Liver (tissue), 9 donors: ENCODE data around the gene TPD52L2. TPM values are rescaled to one million over a fixed set of nuclear protein-coding genes. Genes with fewer than 3 reads are reported as not detected.
A peak's percentile ranks its signal among the peaks of the same experiment; 100 is the strongest.

Experiments used
- DNase-seq: peaks from one replicate; pipeline ENCODE4 v3.0.0-alpha.2; 2017; ENCODE audit warnings: low spot score
- H3K27ac ChIP-seq, 2 donors: one replicate each; pipeline ENCODE4 v1.7.0; 2013; ENCODE audit warnings: inconsistent platforms in 2 of 2, low read length in 2 of 2, control low read depth in 1 of 2, low read depth in 1 of 2, mild to moderate bottlenecking in 1 of 2
- H3K27me3 ChIP-seq, 4 donors: one replicate each; pipeline versions ENCODE4 v1.6.1 to v1.7.0; 2013; ENCODE audit warnings: low read length in 3 of 4, inconsistent platforms in 1 of 4, mild to moderate bottlenecking in 1 of 4, moderate library complexity in 1 of 4; ENCODE audit not compliant: control insufficient read depth in 4 of 4, insufficient read depth in 4 of 4
- H3K36me3 ChIP-seq, 4 donors: one replicate each; pipeline versions ENCODE4 v1.6.1 to v1.7.0; 2013; ENCODE audit warnings: low read length in 3 of 4, mild to moderate bottlenecking in 3 of 4, low read depth in 1 of 4, moderate library complexity in 1 of 4; ENCODE audit not compliant: control insufficient read depth in 4 of 4, insufficient read depth in 3 of 4
- H3K4me1 ChIP-seq, 4 donors: one replicate each; pipeline versions ENCODE4 v1.6.1 to v1.7.0; 2013; ENCODE audit warnings: low read length in 3 of 4, mild to moderate bottlenecking in 3 of 4, moderate library complexity in 1 of 4; ENCODE audit not compliant: control insufficient read depth in 4 of 4, insufficient read depth in 4 of 4
- H3K4me3 ChIP-seq, 3 donors: one replicate each; pipeline versions ENCODE4 v1.6.1 to v1.7.0; 2013; ENCODE audit warnings: low read length in 3 of 3, control low read depth in 1 of 3, low read depth in 1 of 3, mild to moderate bottlenecking in 1 of 3
- H3K9ac ChIP-seq, 2 donors: one replicate each; pipeline ENCODE4 v1.7.0; 2013; ENCODE audit warnings: low read length in 2 of 2, mild to moderate bottlenecking in 2 of 2, moderate library complexity in 2 of 2, control low read depth in 1 of 2, low read depth in 1 of 2
- H3K9me3 ChIP-seq, 4 donors: one replicate each; pipeline versions ENCODE4 v1.6.1 to v1.7.0; 2013; ENCODE audit warnings: low read length in 3 of 4; ENCODE audit not compliant: control insufficient read depth in 4 of 4
- CTCF ChIP-seq: fragments of 150-350 bp; IDR thresholded peaks from 2 replicates; pipeline ENCODE4 v1.5.1; 2017; ENCODE audit warnings: improper control_type of control experiment, low read depth, low read length; ENCODE audit not compliant: missing input control
- EGR1 ChIP-seq, 2 donors: IDR thresholded peaks; 2 replicates each; pipeline ENCODE4 v1.6.1; 2016 to 2018; ENCODE audit warnings: antibody characterized with exemption in 2 of 2, low read depth in 2 of 2
- FOXA1 ChIP-seq: IDR thresholded peaks from 2 replicates; pipeline ENCODE4 v1.6.1; 2016; ENCODE audit warnings: antibody characterized with exemption
- GABPA ChIP-seq, 2 donors: IDR thresholded peaks in 1 of 2; conservative IDR thresholded peaks in 1 of 2; 2 replicates each; pipeline ENCODE4 v1.6.1; 2016; ENCODE audit warnings: antibody characterized with exemption in 2 of 2, mild to moderate bottlenecking in 1 of 2, moderate library complexity in 1 of 2
- HNF4A ChIP-seq, 2 donors: conservative IDR thresholded peaks; 2 replicates each; pipeline ENCODE4 v1.6.1; 2016; ENCODE audit warnings: antibody characterized with exemption in 2 of 2, mild to moderate bottlenecking in 2 of 2
- HNF4G ChIP-seq: IDR thresholded peaks from 2 replicates; pipeline ENCODE4 v1.6.1; 2016; ENCODE audit warnings: antibody characterized with exemption
- JUND ChIP-seq, 2 donors: IDR thresholded peaks; 2 replicates each; pipeline ENCODE4 v1.6.1; 2016; ENCODE audit warnings: antibody characterized with exemption in 2 of 2
- MAX ChIP-seq: IDR thresholded peaks from 2 replicates; pipeline ENCODE4 v1.6.1; 2016; ENCODE audit warnings: antibody characterized with exemption
- NR2F2 ChIP-seq: IDR thresholded peaks from 2 replicates; pipeline ENCODE4 v1.6.1; 2016; ENCODE audit warnings: antibody characterized with exemption
- RXRA ChIP-seq, 2 donors: IDR thresholded peaks; 2 replicates each; pipeline ENCODE4 v1.6.1; 2017 to 2018; ENCODE audit warnings: antibody characterized with exemption in 2 of 2, mild to moderate bottlenecking in 1 of 2
- SP1 ChIP-seq: IDR thresholded peaks from 2 replicates; pipeline ENCODE4 v1.6.1; 2018; ENCODE audit warnings: antibody characterized with exemption, mild to moderate bottlenecking
- ZBTB33 ChIP-seq: IDR thresholded peaks from 2 replicates; pipeline ENCODE4 v1.6.1; 2016; ENCODE audit warnings: antibody characterized with exemption
- WGBS: extraction: QIAGEN DNeasy Blood & Tissue Kit; methylation state at CpG from one replicate; pipeline ENCODE4 v1.1.7; 2013; 5-methylcytosine and 5-hydroxymethylcytosine counted together
- polyA plus RNA-seq, 2 donors: library from polyadenylated mRNA; stranded (reverse) in 1 of 2; unstranded in 1 of 2; fragments of 200-250 nt in 1 of 2; fragments of >200 nt in 1 of 2; fragmentation: Nextera tagmentation in 1 of 2; extraction: Ambion mirVana in 1 of 2; gene quantifications; one replicate each; pipeline versions ENCODE4 v1.2.1 to v1.2.3, GENCODE V29; 2013 to 2015
- total RNA-seq, 2 donors: library from RNA; depleted of rRNA; stranded (reverse); fragments of >200 nt; gene quantifications; one replicate each; pipeline ENCODE4 v1.2.3, GENCODE V29; 2014
- TF ChIP-seq, protein P1 (sequence below): IDR thresholded peaks from 2 replicates; pipeline ENCODE4 v1.6.1; 2016; ENCODE audit warnings: antibody characterized with exemption, mild to moderate bottlenecking
- donor health status: healthy.
- donor health status: healthy.
- donor health status: healthy.
- donor health status: healthy.
- donor health status: healthy.

Gene TPD52L2
- total and polyA plus RNA-seq, 4 donors, result 12.3 to 33.0 (median 28.2) TPM

DNA sequence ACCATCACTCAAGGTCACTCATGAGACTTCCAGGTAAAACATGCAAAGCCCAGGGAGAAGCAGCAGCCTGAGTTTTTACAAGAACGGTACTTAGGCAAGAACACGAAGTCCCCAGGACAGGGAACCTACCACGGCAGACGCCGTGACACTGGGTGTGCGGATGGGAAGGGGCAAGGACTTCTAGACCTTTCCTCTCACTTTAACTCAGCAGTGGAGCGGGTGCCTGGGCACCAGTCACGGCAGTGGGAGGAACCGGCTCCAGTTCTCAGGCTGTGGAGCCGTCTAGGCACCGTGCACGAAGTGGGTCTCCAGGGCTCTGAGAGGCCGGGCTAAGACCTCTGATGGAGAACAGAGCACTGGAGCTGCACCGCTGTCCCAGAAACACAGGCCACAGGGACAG, 36.5 kb upstream of the TPD52L2 start:
- no peak for TF ChIP-seq FOXA1
- TF ChIP-seq HNF4G, result no peak
- no peak for TF ChIP-seq CTCF
- no peak for TF ChIP-seq EGR1 (IDR thresholded peaks at IDR 0.05; ENCODE audit: low read depth in 2 of 2)
- TF ChIP-seq SP1, result no peak
- no peak for TF ChIP-seq RXRA (IDR thresholded peaks at IDR 0.05)
- no peak for TF ChIP-seq GABPA (IDR thresholded peaks at IDR 0.05 in 1 of 2, conservative IDR thresholded peaks at IDR 0.05 in 1 of 2)
- TF ChIP-seq HNF4A (conservative IDR thresholded peaks at IDR 0.05), result no peak
- H3K9ac ChIP-seq, result no peak overlapping the region
- no peak for DNase-seq
- H3K4me1 ChIP-seq, result peaks cover 4 to 15% (median 8%) of the 10 kb centered on the region in 4 donors
- peak overlapping the region in 1 of 2 donors; percentile 34 for H3K27ac ChIP-seq
- peak overlapping the region in 1 of 3 donors; percentile 14 for H3K4me3 ChIP-seq
- no peaks in the 10 kb centered on the region for H3K27me3 ChIP-seq
- 71% methylated on average over 14 of the region's 14 CpGs for WGBS
- no peaks in the 10 kb centered on the region for H3K36me3 ChIP-seq
- no peaks in the 10 kb centered on the region for H3K9me3 ChIP-seq

DNA sequence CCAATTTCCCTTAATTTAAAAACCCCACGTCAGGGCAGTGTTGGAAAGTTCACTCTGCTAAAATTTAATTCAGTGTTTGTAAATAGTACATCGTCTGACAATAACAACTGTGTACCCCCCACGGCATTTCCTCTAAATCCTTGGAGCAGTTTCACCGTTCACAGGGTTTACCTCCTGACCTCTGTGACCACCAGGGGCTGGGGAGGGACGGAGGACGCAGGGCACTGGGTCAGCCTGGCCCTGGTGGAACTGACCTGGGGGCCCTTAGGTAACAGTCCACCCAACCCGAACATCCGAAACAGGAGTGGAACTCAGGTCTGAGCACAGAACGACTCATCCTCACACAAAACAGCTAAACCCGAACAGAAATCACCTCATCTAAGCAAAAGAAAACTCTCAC, 36.1 kb upstream of the TPD52L2 start:
- H3K9ac ChIP-seq, result no peak overlapping the region
- DNase-seq, result no peak
- H3K27ac ChIP-seq, result peak overlapping the region in 1 of 2 donors; percentile 34
- H3K4me3 ChIP-seq, result peak overlapping the region in 1 of 3 donors; percentile 14
- H3K27me3 ChIP-seq, result no peaks in the 10 kb centered on the region
- WGBS, result 53% methylated on average over 10 of the region's 10 CpGs
- H3K4me1 ChIP-seq, result peaks cover 4 to 16% (median 8%) of the 10 kb centered on the region in 4 donors
- H3K36me3 ChIP-seq, result no peaks in the 10 kb centered on the region
- TF ChIP-seq NR2F2 (peak; percentile 12), ZBTB33 (no peak)
- no peaks in the 10 kb centered on the region for H3K9me3 ChIP-seq

GRCh38 chr20:63829603-63829944, 35.5 kb upstream of the TPD52L2 start:
- Histone ChIP-seq H3K36me3 (no peaks in the 10 kb centered on the region), H3K27me3 (no peaks in the 10 kb centered on the region), H3K9me3 (no peaks in the 10 kb centered on the region), H3K27ac (peak overlapping the region in 1 of 2 donors; percentile 50), H3K4me1 (peaks cover 4 to 22% (median 8%) of the 10 kb centered on the region in 4 donors), H3K4me3 (peak overlapping the region in 2 of 3 donors; percentile 5 to 75), H3K9ac (peak overlapping the region in 1 of 2 donors; percentile 65)
- 28% methylated on average over 10 of the region's 10 CpGs for WGBS
- no peak for DNase-seq
- TF ChIP-seq, protein P1, sequence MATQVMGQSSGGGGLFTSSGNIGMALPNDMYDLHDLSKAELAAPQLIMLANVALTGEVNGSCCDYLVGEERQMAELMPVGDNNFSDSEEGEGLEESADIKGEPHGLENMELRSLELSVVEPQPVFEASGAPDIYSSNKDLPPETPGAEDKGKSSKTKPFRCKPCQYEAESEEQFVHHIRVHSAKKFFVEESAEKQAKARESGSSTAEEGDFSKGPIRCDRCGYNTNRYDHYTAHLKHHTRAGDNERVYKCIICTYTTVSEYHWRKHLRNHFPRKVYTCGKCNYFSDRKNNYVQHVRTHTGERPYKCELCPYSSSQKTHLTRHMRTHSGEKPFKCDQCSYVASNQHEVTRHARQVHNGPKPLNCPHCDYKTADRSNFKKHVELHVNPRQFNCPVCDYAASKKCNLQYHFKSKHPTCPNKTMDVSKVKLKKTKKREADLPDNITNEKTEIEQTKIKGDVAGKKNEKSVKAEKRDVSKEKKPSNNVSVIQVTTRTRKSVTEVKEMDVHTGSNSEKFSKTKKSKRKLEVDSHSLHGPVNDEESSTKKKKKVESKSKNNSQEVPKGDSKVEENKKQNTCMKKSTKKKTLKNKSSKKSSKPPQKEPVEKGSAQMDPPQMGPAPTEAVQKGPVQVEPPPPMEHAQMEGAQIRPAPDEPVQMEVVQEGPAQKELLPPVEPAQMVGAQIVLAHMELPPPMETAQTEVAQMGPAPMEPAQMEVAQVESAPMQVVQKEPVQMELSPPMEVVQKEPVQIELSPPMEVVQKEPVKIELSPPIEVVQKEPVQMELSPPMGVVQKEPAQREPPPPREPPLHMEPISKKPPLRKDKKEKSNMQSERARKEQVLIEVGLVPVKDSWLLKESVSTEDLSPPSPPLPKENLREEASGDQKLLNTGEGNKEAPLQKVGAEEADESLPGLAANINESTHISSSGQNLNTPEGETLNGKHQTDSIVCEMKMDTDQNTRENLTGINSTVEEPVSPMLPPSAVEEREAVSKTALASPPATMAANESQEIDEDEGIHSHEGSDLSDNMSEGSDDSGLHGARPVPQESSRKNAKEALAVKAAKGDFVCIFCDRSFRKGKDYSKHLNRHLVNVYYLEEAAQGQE, result no peak
- TF ChIP-seq FOXA1, result no peak
- no peak for TF ChIP-seq JUND (IDR thresholded peaks at IDR 0.05)
- TF ChIP-seq CTCF, result no peak
- no peak for TF ChIP-seq RXRA (IDR thresholded peaks at IDR 0.05)
- no peak for TF ChIP-seq HNF4A (conservative IDR thresholded peaks at IDR 0.05)
- no peak for TF ChIP-seq MAX
